Activated CD4-positive, alpha-beta memory T cell treated with anti-CD3 and anti-CD28 coated beads for 36 hours (primary cell): Measurements from ENCODE around the gene OPRL1. TPM values are rescaled to one million over a fixed set of nuclear protein-coding genes. Genes with fewer than 3 reads are reported as not detected.

Experiments
- CTCF ChIA-PET: fragments of 350-600 bp; sonication (Branson Sonifier 250); formaldehyde crosslinking; loops from one replicate; lab custom pipeline; 2021; ENCODE audit warnings: antibody characterized with exemption, inconsistent platforms; lab: Charles Lee
- POLR2A ChIA-PET: fragments of 350-600 bp; sonication (Branson Sonifier 250); formaldehyde crosslinking; loops from one replicate; lab custom pipeline; 2021; ENCODE audit warnings: antibody characterized with exemption; lab: Charles Lee
- DNase-seq: peaks from one replicate; pipeline ENCODE4 v3.0.0-alpha.2; 2020
- H3K27ac Mint-ChIP-seq: one replicate; pipeline ENCODE4 v1.8.0; 2021; ENCODE audit warnings: mixed read lengths
- H3K27me3 Mint-ChIP-seq: one replicate; pipeline ENCODE4 v1.8.0; 2021; ENCODE audit warnings: mixed read lengths
- H3K36me3 Mint-ChIP-seq: one replicate; pipeline ENCODE4 v1.8.0; 2021; ENCODE audit warnings: mixed read lengths
- H3K4me1 Mint-ChIP-seq: one replicate; pipeline ENCODE4 v1.8.0; 2021; ENCODE audit warnings: low read depth, mixed read lengths
- H3K4me3 Mint-ChIP-seq: one replicate; pipeline ENCODE4 v1.8.0; 2021; ENCODE audit warnings: mild to moderate bottlenecking, mixed read lengths
- H3K9me3 Mint-ChIP-seq: one replicate; pipeline ENCODE4 v1.8.0; 2021; ENCODE audit warnings: mixed read lengths
- intact Hi-C: fragments of 100-400 bp; cut with micrococcal nuclease; formaldehyde crosslinking; loops from one replicate; pipeline ENCODE4 v1.15.1; 2023
- total RNA-seq, 2 experiments: library from RNA; stranded (reverse); gene quantifications; one replicate each; pipeline ENCODE4 v1.2.3, GENCODE V29; 2021

The OPRL1 gene
- total RNA-seq, 2 experiments from 2014 or later = 0.63 to 0.71 TPM

DNA sequence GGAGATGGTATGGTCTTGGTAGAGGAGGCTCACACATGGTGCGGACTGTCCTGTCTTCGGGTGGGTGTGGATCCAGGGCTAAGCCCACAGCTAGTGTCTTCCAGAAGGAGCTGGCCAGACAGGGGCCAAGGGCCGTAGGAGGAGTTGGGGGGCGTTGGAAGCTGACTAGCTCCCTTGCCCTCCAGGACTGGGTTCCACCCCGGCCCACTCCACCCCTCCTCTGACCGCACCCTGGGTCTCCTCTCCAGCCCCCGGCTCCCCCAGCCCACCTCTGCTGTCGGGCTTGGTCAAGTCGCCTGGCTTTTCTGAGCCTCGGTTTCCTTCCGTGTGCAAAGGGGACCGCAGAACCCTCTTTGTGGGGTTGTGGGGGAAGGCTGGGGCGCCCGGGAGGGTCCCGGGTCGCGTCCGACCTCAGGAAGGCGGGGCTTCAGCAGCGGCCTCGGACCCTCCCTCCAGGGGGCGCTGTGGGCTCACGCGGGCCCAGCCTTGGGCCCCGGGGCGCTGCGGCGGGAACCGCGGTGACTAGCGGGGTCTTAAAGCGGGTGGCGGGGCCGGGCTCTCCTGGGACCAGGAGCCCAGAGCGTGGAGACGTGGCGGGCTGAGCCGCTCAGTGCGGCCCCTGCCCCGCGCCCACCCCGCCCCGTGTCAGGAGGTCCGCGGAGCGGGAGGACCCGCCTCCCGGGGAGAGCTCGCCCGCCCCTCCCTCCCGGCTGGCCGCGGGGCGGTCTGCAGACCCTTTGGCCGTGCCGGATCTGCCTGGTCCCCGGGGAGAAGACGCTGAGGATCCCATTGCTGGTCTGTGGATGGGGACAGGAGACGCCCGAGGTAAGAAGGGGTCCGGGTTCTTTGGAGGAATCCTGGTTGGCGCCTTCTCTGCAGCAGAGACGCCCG is 22.1 kb downstream of the OPRL1 start:
- peaks cover 7% of the 10 kb centered on the region for H3K4me1 Mint-ChIP-seq
- no peaks in the 10 kb centered on the region for H3K36me3 Mint-ChIP-seq
- H3K4me3 Mint-ChIP-seq = peak overlapping the region; percentile 10
- DNase-seq = peak; percentile 76
- no peaks in the 10 kb centered on the region for H3K9me3 Mint-ChIP-seq
- H3K27ac Mint-ChIP-seq = no peak overlapping the region
- intact Hi-C loops = loop anchor here (1.0 kb wide), 1 partner anchor 18 kb away; no protein-coding TSS in a partner anchor
- ChIA-PET POLR2A (no interaction called here), CTCF (interaction anchor here (0.6 to 3.6 kb wide), 11 partner anchors 10 to 147 kb away, joined by 3 to 33 read pairs (median 4); partner anchors contain the start of genes LKAAEAR1 and TCEA2)
- H3K27me3 Mint-ChIP-seq = peaks cover 20% of the 10 kb centered on the region

DNA sequence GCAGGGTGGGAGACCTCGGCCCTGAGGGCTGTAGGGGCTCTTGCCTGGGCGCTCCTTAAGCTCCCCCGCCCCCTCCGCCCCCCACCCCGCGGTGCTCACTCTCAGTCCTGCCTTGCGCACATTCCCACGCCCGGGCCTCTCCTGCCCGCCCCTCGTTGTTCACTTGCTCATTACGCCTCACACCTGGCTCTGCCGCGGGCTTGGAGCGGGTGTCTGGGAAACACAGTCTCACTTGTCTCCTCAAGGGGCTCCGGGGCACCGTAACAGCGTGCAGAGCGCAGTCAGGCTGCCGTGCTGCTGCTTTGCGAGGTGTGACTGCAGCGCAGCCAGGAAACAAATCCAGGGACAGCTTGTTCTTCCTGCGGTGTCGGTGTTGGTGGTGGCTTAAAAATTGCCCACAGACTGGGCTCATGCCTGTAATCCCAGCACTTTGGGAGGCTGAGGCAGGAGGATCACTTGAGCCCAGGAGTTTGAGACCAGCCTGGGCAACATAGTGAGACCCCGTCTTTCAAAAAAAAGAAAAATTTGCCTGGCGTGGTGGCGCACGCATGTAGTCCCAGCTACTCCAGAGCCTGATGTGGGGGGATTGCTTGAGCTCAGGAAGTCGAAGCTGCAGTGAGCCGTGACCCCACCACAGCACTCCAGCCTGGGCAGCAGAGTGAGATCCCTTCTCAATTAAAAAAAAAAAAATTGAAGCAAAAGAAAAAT is 22.9 kb downstream of the OPRL1 start:
- H3K27me3 Mint-ChIP-seq = peaks cover 20% of the 10 kb centered on the region
- H3K4me1 Mint-ChIP-seq = peaks cover 7% of the 10 kb centered on the region
- H3K27ac Mint-ChIP-seq = no peak overlapping the region
- intact Hi-C loops = loop anchor here (1.0 kb wide), 1 partner anchor 18 kb away; no protein-coding TSS in a partner anchor
- ChIA-PET POLR2A (no interaction called here), CTCF (interaction anchor here (0.6 to 3.6 kb wide), 7 partner anchors 11 to 146 kb away, joined by 3 to 33 read pairs (median 4); partner anchors contain the start of genes LKAAEAR1 and TCEA2)
- no peaks in the 10 kb centered on the region for H3K9me3 Mint-ChIP-seq
- no peaks in the 10 kb centered on the region for H3K36me3 Mint-ChIP-seq
- DNase-seq = peak; percentile 9
- H3K4me3 Mint-ChIP-seq = no peak overlapping the region

DNA sequence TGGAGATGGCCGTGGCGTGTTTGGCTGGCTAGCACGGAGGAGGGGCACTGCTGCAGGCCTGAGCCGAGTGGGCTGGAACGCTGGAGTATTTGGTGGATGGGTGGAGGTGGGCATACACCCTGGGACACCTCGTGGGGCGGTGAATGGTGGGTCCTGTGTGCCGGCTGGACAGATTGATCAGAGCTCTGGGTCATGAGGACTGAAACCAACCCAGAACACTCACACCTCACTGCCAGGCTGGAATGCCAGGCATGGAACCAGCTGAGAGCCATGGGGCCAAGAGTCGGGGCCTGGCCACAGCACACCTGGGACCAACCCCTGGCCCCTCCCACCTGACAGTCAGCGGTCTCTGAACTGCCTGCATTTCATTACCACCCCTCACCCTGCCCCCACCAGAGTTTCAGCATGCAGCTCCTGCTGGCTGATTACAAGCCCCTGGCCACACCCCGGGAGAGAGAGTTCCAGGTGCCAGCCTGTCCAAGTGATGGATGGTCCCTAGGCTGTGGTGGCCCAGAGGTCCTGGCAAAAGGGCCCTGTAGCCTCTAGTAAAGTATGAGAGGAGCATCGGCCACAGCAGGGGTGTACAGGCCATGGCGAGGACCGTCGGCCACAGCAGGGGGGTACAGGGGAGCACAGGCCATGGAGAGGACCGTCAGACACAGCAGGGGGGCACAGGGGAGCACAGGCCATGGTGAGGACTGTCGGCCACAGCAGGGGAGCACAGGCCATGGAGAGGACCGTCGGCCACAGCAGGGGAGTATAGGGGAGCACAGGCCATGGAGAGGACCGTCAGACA is 24.2 kb downstream of the OPRL1 start:
- peaks cover 7% of the 10 kb centered on the region for H3K4me1 Mint-ChIP-seq
- CTCF ChIA-PET = no interaction called here
- intact Hi-C loops = no loop called here
- POLR2A ChIA-PET = no interaction called here
- peaks cover 20% of the 10 kb centered on the region for H3K27me3 Mint-ChIP-seq
- no peaks in the 10 kb centered on the region for H3K36me3 Mint-ChIP-seq
- DNase-seq = peak; percentile 7
- H3K9me3 Mint-ChIP-seq = no peaks in the 10 kb centered on the region
- H3K27ac Mint-ChIP-seq = no peak overlapping the region
- no peak overlapping the region for H3K4me3 Mint-ChIP-seq

DNA sequence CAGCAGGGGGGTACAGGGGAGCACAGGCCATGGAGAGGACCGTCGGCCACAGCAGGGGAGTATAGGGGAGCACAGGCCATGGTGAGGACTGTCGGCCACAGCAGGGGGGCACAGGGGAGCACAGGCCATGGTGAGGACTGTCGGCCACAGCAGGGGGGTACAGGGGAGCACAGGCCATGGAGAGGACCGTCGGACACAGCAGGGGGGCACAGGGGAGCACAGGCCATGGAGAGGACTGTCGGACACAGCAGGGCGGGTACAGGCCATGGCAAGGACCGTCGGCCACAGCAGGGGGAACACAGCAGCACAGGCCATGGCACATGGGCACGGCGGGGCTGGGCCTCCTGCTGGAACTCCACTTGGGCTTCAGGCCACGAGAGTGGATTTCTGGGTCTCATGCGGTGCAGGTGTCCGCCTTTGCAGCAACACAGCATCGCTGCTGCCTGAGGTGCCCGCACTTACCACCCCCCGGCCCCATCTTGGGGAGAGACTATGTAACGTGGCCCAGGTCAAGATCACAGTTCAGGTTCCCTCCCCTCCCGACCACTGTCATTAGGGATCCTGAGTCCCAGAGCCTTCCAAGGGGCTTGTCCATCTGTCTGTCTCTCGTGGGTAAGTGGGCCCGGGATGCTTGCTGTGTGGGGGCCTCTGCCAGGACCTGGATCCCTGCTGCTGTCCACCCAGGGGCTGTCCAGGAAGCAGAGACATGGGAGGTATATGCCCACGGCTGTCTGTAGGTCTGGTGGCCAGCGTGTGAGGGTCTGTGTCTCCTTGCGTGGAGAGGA is 25.0 kb downstream of the OPRL1 start:
- no peaks in the 10 kb centered on the region for H3K9me3 Mint-ChIP-seq
- no peak overlapping the region for H3K27ac Mint-ChIP-seq
- ChIA-PET POLR2A (no interaction called here), CTCF (no interaction called here)
- intact Hi-C loops = no loop called here
- H3K27me3 Mint-ChIP-seq = peaks cover 20% of the 10 kb centered on the region
- H3K36me3 Mint-ChIP-seq = no peaks in the 10 kb centered on the region
- peaks cover 7% of the 10 kb centered on the region for H3K4me1 Mint-ChIP-seq
- DNase-seq = peak; percentile 7
- H3K4me3 Mint-ChIP-seq = no peak overlapping the region

DNA sequence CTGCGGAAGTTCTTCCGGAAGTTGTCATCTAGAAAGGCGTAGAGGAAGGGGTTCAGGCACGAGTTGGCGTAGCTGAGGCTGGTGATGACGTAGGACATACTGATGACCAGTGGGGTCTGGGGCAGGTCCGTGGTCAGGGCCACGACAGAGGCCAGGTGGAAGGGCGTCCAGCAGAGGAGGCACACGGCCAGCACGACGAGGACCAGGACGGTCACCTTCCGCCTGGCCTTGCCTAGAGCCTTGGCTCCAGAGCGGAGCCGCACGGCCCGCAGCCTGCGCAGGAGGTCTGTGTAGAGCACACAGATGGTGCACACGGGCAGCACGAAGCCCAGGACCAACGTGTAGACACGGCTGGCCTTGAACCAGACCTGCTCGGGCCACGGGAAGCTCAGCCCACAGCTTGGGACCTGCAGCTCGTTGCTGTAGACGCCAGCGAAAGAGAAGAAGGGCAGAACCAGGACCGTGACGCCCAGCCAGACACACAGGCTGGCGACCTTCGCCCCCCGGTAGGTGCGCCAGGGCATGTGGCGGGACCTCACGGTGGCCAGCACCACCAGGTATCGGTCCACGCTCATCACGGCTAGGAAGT is 26.1 kb downstream of the OPRL1 start:
- ChIA-PET CTCF (no interaction called here), POLR2A (no interaction called here)
- intact Hi-C loops = no loop called here
- H3K27ac Mint-ChIP-seq = no peak overlapping the region
- H3K36me3 Mint-ChIP-seq = no peaks in the 10 kb centered on the region
- no peaks in the 10 kb centered on the region for H3K9me3 Mint-ChIP-seq
- H3K4me1 Mint-ChIP-seq = peaks cover 4% of the 10 kb centered on the region
- H3K27me3 Mint-ChIP-seq = peaks cover 19% of the 10 kb centered on the region
- no peak overlapping the region for H3K4me3 Mint-ChIP-seq
- peak; percentile 4 for DNase-seq

DNA sequence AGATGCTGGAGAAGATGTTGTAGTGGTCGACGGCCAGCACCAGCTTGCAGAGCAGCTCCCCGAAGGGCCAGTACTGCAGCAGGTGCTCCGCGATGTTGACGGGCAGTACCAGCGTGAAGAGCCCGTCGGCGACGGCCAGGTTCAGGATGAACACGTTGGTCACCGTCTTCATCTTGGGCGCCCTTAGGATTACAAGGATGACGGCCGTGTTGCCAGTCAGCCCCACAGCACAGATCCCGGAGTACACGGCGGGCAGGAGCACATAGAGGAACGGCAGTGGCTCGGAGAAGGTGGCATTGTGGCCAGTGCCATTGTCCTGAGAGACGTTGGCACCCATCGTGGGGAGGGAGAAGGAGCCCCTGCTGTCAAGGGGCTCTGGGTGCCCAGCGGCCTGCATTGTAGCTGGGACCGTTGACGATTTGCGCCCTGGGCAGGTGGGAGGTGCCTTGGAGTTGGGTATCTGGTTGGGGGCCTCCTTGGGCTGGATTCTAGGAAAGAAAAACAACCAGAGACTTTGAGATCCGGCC is 26.6 kb downstream of the OPRL1 start:
- H3K27ac Mint-ChIP-seq = no peak overlapping the region
- no peak overlapping the region for H3K4me3 Mint-ChIP-seq
- intact Hi-C loops = no loop called here
- peaks cover 13% of the 10 kb centered on the region for H3K27me3 Mint-ChIP-seq
- no peaks in the 10 kb centered on the region for H3K36me3 Mint-ChIP-seq
- ChIA-PET POLR2A (no interaction called here), CTCF (interaction anchor here (1.1 kb wide), 1 partner anchor 23 kb away, joined by 3 read pairs; the partner anchor contains the start of gene LKAAEAR1)
- DNase-seq = peak; percentile 5
- H3K9me3 Mint-ChIP-seq = no peaks in the 10 kb centered on the region
- H3K4me1 Mint-ChIP-seq = peaks cover under 1% of the 10 kb centered on the region

DNA sequence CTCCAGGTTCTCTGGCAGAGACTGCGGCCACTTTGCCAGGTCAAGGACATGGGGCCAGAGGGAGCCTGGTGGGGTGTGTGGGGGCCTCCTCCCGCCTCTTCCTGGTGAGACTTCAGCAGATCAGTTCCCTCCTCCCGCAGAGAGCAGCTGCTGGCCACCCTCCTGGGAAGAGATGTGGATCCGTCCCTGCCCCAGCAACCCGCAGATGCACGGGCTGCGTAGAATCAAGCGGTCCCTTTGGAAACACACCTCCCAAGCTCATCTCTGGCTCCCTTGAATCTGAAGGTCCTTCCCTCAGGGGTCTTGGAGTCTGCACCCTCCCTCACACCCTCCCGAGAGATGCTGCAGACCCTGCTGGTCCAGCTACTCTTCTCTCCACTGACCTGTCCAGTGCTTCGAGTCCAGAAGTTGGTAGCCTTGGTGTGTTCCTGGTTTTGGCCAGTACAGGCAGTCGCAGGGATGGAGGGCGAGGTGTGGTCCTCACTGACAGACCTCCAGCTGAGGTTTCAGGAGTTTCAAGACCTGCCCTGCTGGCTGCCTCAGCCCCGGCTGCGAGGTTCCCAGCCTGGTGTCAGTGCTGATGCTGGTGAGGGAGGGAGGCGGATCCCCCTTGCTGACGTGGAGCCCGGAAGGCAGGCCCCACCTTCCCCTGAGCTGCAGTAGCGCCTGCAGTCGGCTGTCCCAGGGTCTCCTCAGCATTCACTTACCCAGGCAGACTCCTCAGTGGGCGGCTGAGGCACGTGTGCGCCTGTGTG is 27.3 kb downstream of the OPRL1 start, which contains the start of gene NPBWR2:
TSS of gene NPBWR2 (minus strand) at position 585 of the 755 bp plus-strand sequence. CDS start 734 bp downstream, outside the sequence.
- H3K4me1 Mint-ChIP-seq = no peaks in the 10 kb centered on the region
- H3K36me3 Mint-ChIP-seq = no peaks in the 10 kb centered on the region
- intact Hi-C loops = no loop called here
- ChIA-PET CTCF (interaction anchor here (1.1 kb wide), 1 partner anchor 23 kb away, joined by 3 read pairs; the partner anchor contains the start of gene LKAAEAR1), POLR2A (no interaction called here)
- H3K9me3 Mint-ChIP-seq = no peaks in the 10 kb centered on the region
- peak; percentile 30 for DNase-seq
- H3K27ac Mint-ChIP-seq = no peak within 1 kb of the TSS
- peaks cover 12% of the 10 kb centered on the region for H3K27me3 Mint-ChIP-seq
- H3K4me3 Mint-ChIP-seq = no peak within 1 kb of the TSS

DNA sequence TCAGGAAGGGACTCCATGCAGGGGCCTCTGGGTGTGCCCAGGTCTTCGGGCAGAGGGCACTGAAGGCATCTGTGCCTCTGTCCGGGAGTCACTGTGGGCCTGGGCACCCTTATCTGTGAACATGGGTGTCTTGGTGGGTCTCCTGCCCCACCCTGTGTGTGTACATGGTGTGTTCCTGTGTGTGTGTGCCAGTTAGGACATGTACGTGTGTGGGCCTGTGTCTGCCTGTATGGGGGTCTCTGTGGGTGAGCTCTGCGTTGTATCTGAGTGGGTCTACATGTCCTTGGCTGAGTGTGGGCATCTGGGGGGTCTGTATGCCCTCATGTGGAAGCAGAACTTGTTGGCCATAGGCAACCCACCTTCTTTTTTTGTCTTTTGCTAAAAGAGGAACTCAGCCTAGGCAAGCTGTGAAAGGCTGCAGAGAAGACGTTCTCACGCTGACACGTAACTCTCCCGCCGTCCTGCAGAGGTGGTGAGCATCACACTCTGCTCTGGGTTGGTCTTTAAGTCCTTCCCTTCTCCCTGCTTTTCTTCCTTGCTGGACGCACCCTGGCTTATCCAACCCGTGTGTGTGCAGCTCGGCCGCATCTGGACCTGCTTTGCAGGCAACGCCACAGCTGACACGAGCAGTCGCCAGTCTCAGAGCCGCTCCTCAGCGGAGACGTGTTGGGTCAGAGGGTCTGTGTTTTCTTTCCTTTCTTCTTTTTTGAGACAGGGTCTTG is 28.0 kb downstream of the OPRL1 start:
- DNase-seq = peak; percentile 6
- Mint-ChIP-seq H3K27ac (no peak overlapping the region), H3K4me3 (no peak overlapping the region), H3K9me3 (no peaks in the 10 kb centered on the region), H3K27me3 (peaks cover 9% of the 10 kb centered on the region), H3K4me1 (no peaks in the 10 kb centered on the region), H3K36me3 (no peaks in the 10 kb centered on the region)
- ChIA-PET POLR2A (no interaction called here), CTCF (interaction anchor here (1.1 kb wide), 1 partner anchor 24 kb away, joined by 3 read pairs; the partner anchor contains the start of gene LKAAEAR1)
- intact Hi-C loops = no loop called here

DNA sequence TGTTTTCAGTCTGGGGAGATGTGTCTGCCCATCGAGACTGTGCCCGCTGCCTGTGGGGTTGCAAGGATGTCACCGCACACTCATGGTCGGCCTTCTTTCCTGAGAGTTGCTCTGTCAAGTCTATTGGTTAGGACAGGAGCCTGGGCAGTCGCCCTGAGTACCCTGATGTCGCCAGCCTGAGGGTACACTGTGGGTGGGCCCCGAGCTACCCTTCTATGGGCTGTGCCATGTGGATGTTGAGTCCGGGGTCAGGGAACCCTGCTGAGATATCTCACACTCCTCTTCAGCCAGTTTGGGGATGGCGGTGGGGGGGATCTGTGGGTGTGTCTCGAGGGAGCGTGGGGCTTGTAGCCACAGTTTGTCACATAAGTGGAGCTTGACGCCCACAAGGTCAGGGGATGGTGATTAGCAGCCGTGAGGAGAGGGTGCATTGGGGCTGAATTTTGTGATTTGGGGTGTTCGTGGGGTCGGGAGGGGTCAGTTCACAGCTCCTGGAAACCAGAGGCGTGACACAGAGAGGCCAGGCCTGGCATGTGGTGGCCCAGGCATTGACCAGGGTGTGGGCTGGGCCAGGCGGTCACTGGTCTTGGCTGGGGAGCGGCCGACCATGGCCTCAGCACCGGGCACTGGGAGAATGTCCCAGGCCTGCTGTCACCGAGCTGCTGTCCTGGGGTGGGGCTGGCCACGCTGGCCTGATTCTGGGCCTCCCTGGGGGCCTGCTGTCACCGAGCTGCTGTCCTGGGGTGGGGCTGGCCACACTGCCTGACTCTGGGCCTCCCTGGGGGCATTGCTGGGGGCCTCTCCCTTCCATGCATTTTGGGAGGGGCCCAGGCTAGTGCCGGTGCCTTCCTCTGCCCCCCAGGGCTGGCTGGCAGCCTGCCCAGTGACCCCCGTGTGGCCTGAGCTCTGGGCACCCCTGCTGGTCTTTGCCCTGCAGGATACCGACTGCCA is 29.1 kb downstream of the OPRL1 start:
- no peak for DNase-seq
- intact Hi-C loops = no loop called here
- Mint-ChIP-seq H3K4me3 (no peak overlapping the region), H3K9me3 (no peaks in the 10 kb centered on the region), H3K27me3 (peaks cover 1% of the 10 kb centered on the region), H3K4me1 (no peaks in the 10 kb centered on the region), H3K36me3 (no peaks in the 10 kb centered on the region), H3K27ac (no peak overlapping the region)
- POLR2A ChIA-PET = no interaction called here
- CTCF ChIA-PET = interaction anchor here (0.8 kb wide), 1 partner anchor 11 kb away, joined by 3 read pairs; no protein-coding TSS in a partner anchor
